Measurements from ENCODE around the gene KAZN. TPM values are rescaled to one million over a fixed set of nuclear protein-coding genes. Genes with fewer than 3 reads are reported as not detected.

The KAZN gene
- total and polyA plus RNA-seq, 2 donors (not counting 1 experiment from before 2014, with no cell fraction given) = 3.4 to 5.0 TPM

DNA sequence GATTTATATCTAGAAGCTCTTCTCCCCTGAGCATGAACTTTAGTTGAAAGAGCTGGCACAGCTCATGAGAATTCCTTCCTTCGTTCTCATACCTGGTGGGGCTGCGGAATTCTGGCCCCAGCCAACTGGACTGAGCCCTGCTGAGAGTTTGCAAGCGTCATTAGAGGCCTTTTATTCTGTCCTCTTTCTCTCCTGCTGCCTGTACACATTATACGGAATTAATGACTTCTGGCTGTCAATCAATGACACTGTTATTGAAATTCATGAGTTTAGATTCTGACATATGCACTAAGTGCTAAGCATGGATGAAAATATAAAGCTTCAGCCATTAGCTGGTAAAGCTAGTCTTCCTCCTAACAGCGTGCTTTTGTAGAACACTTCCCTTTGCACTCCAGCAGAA lies 27.5 kb downstream of the KAZN start:
- no peaks in the 10 kb centered on the region for H3K4me1 ChIP-seq (ENCODE audit: control insufficient read depth, extremely low read depth, insufficient read depth, low read length)

DNA sequence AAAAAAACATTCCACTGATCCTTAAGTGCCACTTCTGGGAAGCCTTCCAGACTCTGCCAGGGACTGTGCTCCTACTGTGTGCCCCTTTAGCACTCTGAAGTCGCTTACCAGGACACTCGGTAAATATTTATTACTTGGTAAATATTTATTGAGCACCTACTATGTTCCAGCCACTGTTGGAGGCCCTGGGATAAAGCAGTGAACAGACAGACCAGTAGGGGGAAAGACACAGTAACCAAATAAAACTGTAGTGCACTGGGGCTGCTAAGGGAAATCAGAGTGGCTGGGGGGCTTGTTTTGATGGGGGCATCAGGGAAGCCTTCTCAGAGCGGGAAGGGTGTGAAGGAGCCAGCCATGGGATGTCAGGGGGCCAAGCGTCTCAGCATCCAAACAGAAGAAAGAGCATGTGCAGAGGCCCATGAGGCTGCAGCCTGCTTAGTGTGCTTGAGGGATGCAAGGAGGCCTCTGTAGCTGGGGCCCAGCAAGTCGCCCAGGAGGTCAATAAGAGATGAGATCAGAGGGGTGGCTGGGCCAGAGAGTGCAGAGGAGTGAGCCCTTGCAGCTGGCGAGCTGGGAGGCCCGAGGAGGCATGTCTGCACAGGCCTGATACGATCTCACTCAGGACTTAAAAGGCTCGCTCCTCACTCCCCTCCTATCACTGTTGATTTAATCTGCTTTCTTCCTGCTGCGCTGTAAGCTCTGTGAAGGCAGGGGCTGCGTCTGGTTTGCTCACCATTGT lies 28.6 kb downstream of the KAZN start:
- H3K27me3 ChIP-seq (ENCODE audit: control insufficient read depth, insufficient read depth, low read length) = no peaks in the 10 kb centered on the region
- no peaks in the 10 kb centered on the region for H3K9me3 ChIP-seq (ENCODE audit: control insufficient read depth, insufficient read depth, low read depth, low read length)
- peak in 1 of 2 donors; percentile 64 for DNase-seq (ENCODE audit: low read depth in 2 of 2)
- no peak overlapping the region for H3K4me2 ChIP-seq (ENCODE audit: extremely low read depth, insufficient read depth, low read length)
- no peak overlapping the region for H2AFZ ChIP-seq (ENCODE audit: low read length)
- H3K27ac ChIP-seq (ENCODE audit: insufficient read depth, low read length) = no peak overlapping the region
- no peak overlapping the region for H3K4me3 ChIP-seq (replicated peaks in 1 of 4; ENCODE audit: control extremely low read depth in 1 of 4, insufficient read depth in 1 of 4, low read depth in 3 of 4, low read length in 4 of 4)
- no peaks in the 10 kb centered on the region for H3K79me2 ChIP-seq (ENCODE audit: control insufficient read depth, insufficient read depth, low read length)
- TF ChIP-seq, protein P1, sequence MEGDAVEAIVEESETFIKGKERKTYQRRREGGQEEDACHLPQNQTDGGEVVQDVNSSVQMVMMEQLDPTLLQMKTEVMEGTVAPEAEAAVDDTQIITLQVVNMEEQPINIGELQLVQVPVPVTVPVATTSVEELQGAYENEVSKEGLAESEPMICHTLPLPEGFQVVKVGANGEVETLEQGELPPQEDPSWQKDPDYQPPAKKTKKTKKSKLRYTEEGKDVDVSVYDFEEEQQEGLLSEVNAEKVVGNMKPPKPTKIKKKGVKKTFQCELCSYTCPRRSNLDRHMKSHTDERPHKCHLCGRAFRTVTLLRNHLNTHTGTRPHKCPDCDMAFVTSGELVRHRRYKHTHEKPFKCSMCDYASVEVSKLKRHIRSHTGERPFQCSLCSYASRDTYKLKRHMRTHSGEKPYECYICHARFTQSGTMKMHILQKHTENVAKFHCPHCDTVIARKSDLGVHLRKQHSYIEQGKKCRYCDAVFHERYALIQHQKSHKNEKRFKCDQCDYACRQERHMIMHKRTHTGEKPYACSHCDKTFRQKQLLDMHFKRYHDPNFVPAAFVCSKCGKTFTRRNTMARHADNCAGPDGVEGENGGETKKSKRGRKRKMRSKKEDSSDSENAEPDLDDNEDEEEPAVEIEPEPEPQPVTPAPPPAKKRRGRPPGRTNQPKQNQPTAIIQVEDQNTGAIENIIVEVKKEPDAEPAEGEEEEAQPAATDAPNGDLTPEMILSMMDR (conservative IDR thresholded peaks at IDR 0.05 in 1 of 2, IDR thresholded peaks at IDR 0.05 in 1 of 2; ENCODE audit: low read depth in 1 of 2, low read length in 2 of 2) = peak in 1 of 2 donors; percentile 8
- TF ChIP-seq EZH2 (IDR thresholded peaks at IDR 0.05; ENCODE audit: low read length, missing control alignments) = no peak
- no peaks in the 10 kb centered on the region for H3K4me1 ChIP-seq (ENCODE audit: control insufficient read depth, extremely low read depth, insufficient read depth, low read length)
- H3K36me3 ChIP-seq (ENCODE audit: control insufficient read depth, insufficient read depth, low read length) = no peaks in the 10 kb centered on the region
- H4K20me1 ChIP-seq (ENCODE audit: control insufficient read depth, extremely low read depth, insufficient read depth, low read length) = no peaks in the 10 kb centered on the region
- no peak overlapping the region for H3K9ac ChIP-seq (ENCODE audit: insufficient read depth, low read length)

More for the DNA sequence above, 27.5 kb downstream of the KAZN start:
- TF ChIP-seq, protein P1 (conservative IDR thresholded peaks at IDR 0.05 in 1 of 2, IDR thresholded peaks at IDR 0.05 in 1 of 2; ENCODE audit: low read depth in 1 of 2, low read length in 2 of 2) = no peak
- TF ChIP-seq EZH2 (IDR thresholded peaks at IDR 0.05; ENCODE audit: low read length, missing control alignments) = no peak
- H3K4me2 ChIP-seq (ENCODE audit: extremely low read depth, insufficient read depth, low read length) = no peak overlapping the region
- H3K27me3 ChIP-seq (ENCODE audit: control insufficient read depth, insufficient read depth, low read length) = no peaks in the 10 kb centered on the region
- no peaks in the 10 kb centered on the region for H4K20me1 ChIP-seq (ENCODE audit: control insufficient read depth, extremely low read depth, insufficient read depth, low read length)
- no peaks in the 10 kb centered on the region for H3K36me3 ChIP-seq (ENCODE audit: control insufficient read depth, insufficient read depth, low read length)
- H3K79me2 ChIP-seq (ENCODE audit: control insufficient read depth, insufficient read depth, low read length) = no peaks in the 10 kb centered on the region
- DNase-seq (ENCODE audit: low read depth in 2 of 2) = no peak
- no peaks in the 10 kb centered on the region for H3K9me3 ChIP-seq (ENCODE audit: control insufficient read depth, insufficient read depth, low read depth, low read length)
- H2AFZ ChIP-seq (ENCODE audit: low read length) = no peak overlapping the region
- H3K9ac ChIP-seq (ENCODE audit: insufficient read depth, low read length) = no peak overlapping the region
- H3K4me3 ChIP-seq (replicated peaks in 1 of 4; ENCODE audit: control extremely low read depth in 1 of 4, insufficient read depth in 1 of 4, low read depth in 3 of 4, low read length in 4 of 4) = no peak overlapping the region
- H3K27ac ChIP-seq (ENCODE audit: insufficient read depth, low read length) = no peak overlapping the region

DNA sequence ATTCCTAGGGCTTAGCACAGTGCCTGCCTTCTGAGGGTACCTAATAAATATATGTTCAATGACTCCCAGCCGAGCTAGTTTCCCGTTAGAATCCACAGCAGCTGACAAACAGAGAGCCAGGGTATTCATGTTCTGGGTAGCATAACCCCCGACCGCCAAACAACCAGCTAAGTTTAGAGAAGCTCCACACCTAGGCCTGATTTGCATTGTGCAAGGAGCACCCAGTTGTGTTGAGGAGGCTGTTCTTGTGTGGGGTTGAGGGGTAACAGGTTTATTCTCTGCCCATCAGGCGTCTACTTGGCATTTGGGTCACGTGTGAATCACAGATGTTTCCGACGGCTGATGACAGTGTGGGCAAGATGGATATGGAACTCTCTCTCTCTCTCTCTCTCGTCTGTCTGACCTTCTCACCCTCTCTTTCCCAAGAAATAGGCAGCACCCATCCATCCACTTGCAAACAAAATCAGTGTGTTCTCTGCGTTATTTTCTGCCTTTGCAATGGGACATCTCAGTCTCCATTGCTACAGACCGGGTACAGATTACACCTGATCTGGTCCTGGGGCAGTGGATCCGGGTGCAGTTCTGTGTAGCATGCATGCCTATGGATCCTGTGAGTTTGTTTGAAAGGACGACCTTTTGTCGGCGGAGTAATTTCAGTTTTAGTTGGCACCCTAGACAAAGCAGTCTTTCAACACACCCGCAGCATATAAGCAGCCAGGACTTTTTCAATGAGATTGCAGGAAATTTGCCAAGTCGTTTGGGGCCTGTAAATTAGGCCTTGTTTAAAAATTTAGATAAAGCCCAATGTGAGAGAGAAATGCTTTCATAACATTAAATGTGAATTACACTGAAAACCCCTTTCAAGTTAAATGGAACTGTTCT lies 29.4 kb downstream of the KAZN start:
- H3K9me3 ChIP-seq (ENCODE audit: control insufficient read depth, insufficient read depth, low read depth, low read length) = no peaks in the 10 kb centered on the region
- H3K27ac ChIP-seq (ENCODE audit: insufficient read depth, low read length) = no peak overlapping the region
- TF ChIP-seq, protein P1 (conservative IDR thresholded peaks at IDR 0.05 in 1 of 2, IDR thresholded peaks at IDR 0.05 in 1 of 2; ENCODE audit: low read depth in 1 of 2, low read length in 2 of 2) = no peak
- no peak for TF ChIP-seq EZH2 (IDR thresholded peaks at IDR 0.05; ENCODE audit: low read length, missing control alignments)
- no peaks in the 10 kb centered on the region for H3K79me2 ChIP-seq (ENCODE audit: control insufficient read depth, insufficient read depth, low read length)
- no peaks in the 10 kb centered on the region for H3K4me1 ChIP-seq (ENCODE audit: control insufficient read depth, extremely low read depth, insufficient read depth, low read length)
- no peaks in the 10 kb centered on the region for H3K27me3 ChIP-seq (ENCODE audit: control insufficient read depth, insufficient read depth, low read length)
- no peaks in the 10 kb centered on the region for H4K20me1 ChIP-seq (ENCODE audit: control insufficient read depth, extremely low read depth, insufficient read depth, low read length)
- no peak overlapping the region for H3K9ac ChIP-seq (ENCODE audit: insufficient read depth, low read length)
- DNase-seq (ENCODE audit: low read depth in 2 of 2) = peak in 1 of 2 donors; percentile 40
- no peak overlapping the region for H2AFZ ChIP-seq (ENCODE audit: low read length)
- no peak overlapping the region for H3K4me2 ChIP-seq (ENCODE audit: extremely low read depth, insufficient read depth, low read length)
- no peaks in the 10 kb centered on the region for H3K36me3 ChIP-seq (ENCODE audit: control insufficient read depth, insufficient read depth, low read length)
- no peak overlapping the region for H3K4me3 ChIP-seq (replicated peaks in 1 of 4; ENCODE audit: control extremely low read depth in 1 of 4, insufficient read depth in 1 of 4, low read depth in 3 of 4, low read length in 4 of 4)

All from fibroblast of lung (primary cell).